Stimulated activated effector memory CD8-positive, alpha-beta T cell treated with anti-CD3 and anti-CD28 coated beads, Interleukin-12 subunit alpha, Interleukin-12 subunit beta, amount 100 ng/mL, for 72 hours (primary cell): ENCODE measurements around the gene DUSP6.
A peak's percentile ranks its signal among the peaks of the same experiment; 100 is the strongest.

Experiments
- ATAC-seq: fragments of 150-1000 bp; cut with Tn5 transposase; 2 replicates; pipeline ENCODE4 v1.10.0; 2021
- DNase-seq, 2 donors: peaks; one replicate each; pipeline ENCODE4 v3.0.0; 2021 to 2022; ENCODE audit warnings: low spot score in 2 of 2
- H3K27ac Mint-ChIP-seq: one replicate; pipeline ENCODE4 v1.8.0; 2022; ENCODE audit warnings: mild to moderate bottlenecking, mixed read lengths
- H3K36me3 Mint-ChIP-seq: one replicate; pipeline ENCODE4 v1.8.0; 2022; ENCODE audit warnings: mild to moderate bottlenecking, mixed read lengths
- H3K4me1 Mint-ChIP-seq: one replicate; pipeline ENCODE4 v1.8.0; 2022; ENCODE audit warnings: mixed read lengths
- H3K4me3 Mint-ChIP-seq: one replicate; pipeline ENCODE4 v1.8.0; 2022; ENCODE audit warnings: mild to moderate bottlenecking, mixed read lengths
- H3K9me3 Mint-ChIP-seq: one replicate; pipeline ENCODE4 v1.8.0; 2022; ENCODE audit warnings: mixed read lengths

The DUSP6 gene

DNA sequence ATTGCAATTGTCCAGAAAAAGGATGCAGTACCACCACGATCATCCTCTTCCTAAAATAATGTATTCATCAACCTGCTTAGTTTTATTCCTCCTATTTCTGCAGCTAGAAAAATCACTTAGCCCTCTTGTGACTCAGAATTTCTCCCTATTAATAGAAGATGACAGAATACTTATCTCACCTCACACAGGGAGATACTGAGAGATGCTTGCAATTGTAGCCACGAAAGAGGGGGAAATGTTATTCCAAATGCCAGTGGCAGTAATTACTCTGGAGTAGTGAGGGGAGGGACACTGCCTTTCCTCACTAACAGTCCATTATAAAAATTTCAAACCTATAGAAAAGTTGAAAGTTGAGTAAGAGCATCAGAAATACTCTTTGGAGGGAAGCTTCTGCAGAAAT lies 11.8 kb upstream of the DUSP6 start:
- Mint-ChIP-seq H3K4me1 (peaks cover 10% of the 10 kb centered on the region), H3K27ac (no peak overlapping the region), H3K4me3 (no peak overlapping the region), H3K36me3 (no peaks in the 10 kb centered on the region), H3K9me3 (no peaks in the 10 kb centered on the region)
- ATAC-seq: no peak
- DNase-seq: no peak

GRCh38 chr12:89363582-89363981 lies 11.3 kb upstream of the DUSP6 start:
- Mint-ChIP-seq H3K27ac (peak overlapping the region; percentile 86), H3K4me3 (peak overlapping the region; percentile 27), H3K36me3 (no peaks in the 10 kb centered on the region), H3K4me1 (peaks cover 10% of the 10 kb centered on the region), H3K9me3 (no peaks in the 10 kb centered on the region)
- DNase-seq: no peak
- ATAC-seq: no peak

- Mint-ChIP-seq H3K36me3 (no peaks in the 10 kb centered on the region), H3K4me3 (peak overlapping the region; percentile 27), H3K9me3 (no peaks in the 10 kb centered on the region), H3K4me1 (peaks cover 10% of the 10 kb centered on the region), H3K27ac (peak overlapping the region; percentile 86)
- ATAC-seq (peak; percentile 97), DNase-seq (no peak)
These were observed 10.8 kb upstream of the DUSP6 start for GRCh38 chr12:89363084-89363483.

- H3K4me1 Mint-ChIP-seq: peaks cover 21% of the 10 kb centered on the region
- no peak for DNase-seq
- no peak overlapping the region for H3K4me3 Mint-ChIP-seq
- ATAC-seq: no peak
- no peak overlapping the region for H3K27ac Mint-ChIP-seq
- H3K9me3 Mint-ChIP-seq: no peaks in the 10 kb centered on the region
- peaks cover under 1% of the 10 kb centered on the region for H3K36me3 Mint-ChIP-seq
These were observed 7.3 kb upstream of the DUSP6 start for GRCh38 chr12:89359615-89360014.

DNA sequence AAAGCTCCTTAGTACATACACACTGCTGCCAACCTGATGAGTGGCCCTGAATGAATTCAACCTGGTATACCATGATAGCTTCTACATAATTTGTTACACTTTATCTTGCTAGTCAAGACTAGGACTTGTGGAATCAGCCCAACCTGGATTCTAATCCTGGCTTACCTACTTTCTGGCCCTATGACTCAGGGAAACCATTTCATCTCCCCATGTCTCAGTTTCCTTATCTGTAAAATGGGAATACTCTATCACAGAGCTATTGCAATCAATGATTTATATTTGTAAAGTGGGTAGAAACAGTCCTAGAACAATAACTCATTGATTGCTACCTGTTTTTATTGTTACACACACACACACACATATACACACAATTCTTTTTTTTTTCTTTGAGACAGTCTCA lies 6.5 kb upstream of the DUSP6 start:
- Mint-ChIP-seq H3K27ac (no peak overlapping the region), H3K4me3 (no peak overlapping the region)
- no peak for ATAC-seq

GRCh38 chr12:89357297-89357730 lies 5.0 kb upstream of the DUSP6 start:
- no peak overlapping the region for H3K27ac Mint-ChIP-seq
- ATAC-seq: no peak
- peaks cover 19% of the 10 kb centered on the region for H3K4me1 Mint-ChIP-seq
- no peak for DNase-seq
- peaks cover 17% of the 10 kb centered on the region for H3K36me3 Mint-ChIP-seq
- H3K4me3 Mint-ChIP-seq: no peak overlapping the region
- H3K9me3 Mint-ChIP-seq: no peaks in the 10 kb centered on the region

More for the DNA sequence above, 6.5 kb upstream of the DUSP6 start:
- Mint-ChIP-seq H3K4me1 (peaks cover 24% of the 10 kb centered on the region), H3K36me3 (peaks cover 8% of the 10 kb centered on the region), H3K9me3 (no peaks in the 10 kb centered on the region)
- no peak for DNase-seq

DNA sequence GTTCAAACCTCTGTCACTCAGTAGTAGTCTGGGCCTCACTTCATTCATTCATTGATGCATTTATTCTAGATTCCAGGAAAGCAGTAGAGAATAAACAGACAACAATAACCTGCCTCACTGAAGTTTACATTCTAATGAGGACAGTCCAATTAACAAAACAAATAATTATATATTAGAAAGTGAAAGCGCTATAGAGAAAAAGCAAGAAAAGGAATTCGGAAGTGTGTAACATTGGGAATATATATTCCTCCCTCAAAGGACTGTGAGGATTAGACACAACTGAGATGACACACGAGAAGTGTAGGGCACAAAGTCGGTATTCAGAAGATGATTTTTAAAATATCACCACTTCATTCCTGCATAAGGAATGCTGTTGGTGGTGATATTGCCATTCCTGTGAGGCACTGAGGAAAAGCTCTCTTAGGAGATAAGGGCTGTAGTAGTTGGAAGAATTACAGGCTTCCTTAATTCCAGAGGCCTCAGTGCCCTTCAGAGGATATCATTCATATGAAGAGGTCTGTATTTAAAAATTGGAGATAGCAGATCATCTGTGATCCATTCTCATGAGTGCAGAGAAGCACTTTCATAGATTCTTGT lies 3.9 kb upstream of the DUSP6 start:
- H3K9me3 Mint-ChIP-seq: no peaks in the 10 kb centered on the region
- H3K4me3 Mint-ChIP-seq: no peak overlapping the region
- peaks cover 20% of the 10 kb centered on the region for H3K4me1 Mint-ChIP-seq
- H3K27ac Mint-ChIP-seq: no peak overlapping the region
- peaks cover 28% of the 10 kb centered on the region for H3K36me3 Mint-ChIP-seq
- no peak for DNase-seq
- no peak for ATAC-seq

DNA sequence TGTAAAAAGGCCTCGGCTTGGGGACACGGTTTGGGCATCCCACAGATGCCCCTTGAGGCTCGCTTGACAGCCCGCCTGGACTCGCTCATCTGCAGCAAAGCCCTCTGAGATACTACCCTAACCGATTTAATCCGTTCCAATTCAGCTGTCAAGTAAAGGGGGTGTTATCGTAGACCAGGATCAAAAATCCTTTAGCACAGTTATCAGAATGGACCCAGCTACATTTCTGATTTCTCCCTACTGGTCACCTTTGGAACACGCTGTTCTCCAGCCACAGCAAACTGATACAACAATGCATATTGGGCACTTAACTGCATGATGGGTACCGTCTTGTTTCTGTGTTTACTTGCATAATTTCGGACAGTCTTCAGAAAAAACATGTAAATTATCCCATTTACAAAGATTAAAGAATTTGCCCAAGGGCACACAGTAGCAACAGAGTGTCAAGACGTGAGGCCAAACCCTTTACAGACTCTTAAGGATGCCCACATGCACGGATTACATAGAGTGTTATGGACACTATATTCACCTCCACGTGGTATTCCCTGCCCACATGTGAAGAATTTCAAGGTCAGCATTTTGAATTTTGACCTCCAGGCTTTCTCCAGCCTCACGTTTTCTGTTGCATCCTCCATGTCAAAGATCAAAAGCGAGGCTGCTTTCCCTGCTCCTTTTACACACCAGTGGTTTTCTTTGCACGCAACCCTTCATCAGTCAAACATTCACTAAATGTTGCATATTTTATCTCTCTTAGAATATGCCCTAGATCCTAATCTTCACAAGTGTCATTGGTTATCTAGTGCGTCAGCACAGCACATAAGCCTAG lies 3.2 kb upstream of the DUSP6 start:
- DNase-seq: no peak
- H3K36me3 Mint-ChIP-seq: peaks cover 35% of the 10 kb centered on the region
- peak overlapping the region; percentile 86 for H3K4me3 Mint-ChIP-seq
- ATAC-seq: no peak
- peaks cover 20% of the 10 kb centered on the region for H3K4me1 Mint-ChIP-seq
- no peaks in the 10 kb centered on the region for H3K9me3 Mint-ChIP-seq
- no peak overlapping the region for H3K27ac Mint-ChIP-seq

DNA sequence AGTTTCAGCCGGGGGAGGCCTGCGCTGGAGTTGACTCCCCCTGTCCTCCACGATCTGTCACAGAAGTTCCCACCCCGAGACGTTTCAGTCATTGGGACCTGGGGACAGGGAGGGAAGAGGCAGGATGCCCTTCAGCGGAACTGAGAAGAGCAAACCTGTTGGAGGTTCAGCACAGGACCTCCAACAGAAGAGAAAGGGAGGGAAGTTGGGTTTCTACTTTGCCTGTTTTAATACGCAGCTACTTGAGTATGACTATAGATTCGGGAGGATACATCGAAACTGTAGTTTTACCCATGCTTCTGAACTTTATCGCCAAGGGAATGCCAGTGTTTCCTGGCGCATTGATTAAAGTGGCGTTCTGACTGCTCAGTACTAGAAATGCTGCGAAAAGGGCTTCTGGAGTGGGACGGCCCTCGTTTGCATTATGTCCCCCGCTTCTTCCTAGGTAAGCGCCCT lies 2.3 kb upstream of the DUSP6 start:
- no peaks in the 10 kb centered on the region for H3K9me3 Mint-ChIP-seq
- H3K36me3 Mint-ChIP-seq: peaks cover 43% of the 10 kb centered on the region
- ATAC-seq (no peak), DNase-seq (no peak)
- H3K4me3 Mint-ChIP-seq: peak overlapping the region; percentile 86
- H3K4me1 Mint-ChIP-seq: peaks cover 22% of the 10 kb centered on the region
- peak overlapping the region; percentile 91 for H3K27ac Mint-ChIP-seq

- Mint-ChIP-seq H3K9me3 (no peaks in the 10 kb centered on the region), H3K27ac (peak overlapping the region; percentile 91), H3K36me3 (peaks cover 49% of the 10 kb centered on the region), H3K4me1 (peaks cover 28% of the 10 kb centered on the region), H3K4me3 (peak overlapping the region; percentile 86)
- ATAC-seq (peak; percentile 60), DNase-seq (peak; percentile 66 to 87)
These were observed 1.7 kb upstream of the DUSP6 start for GRCh38 chr12:89353823-89354611.

GRCh38 chr12:89353188-89353822 lies 1.0 kb upstream of the DUSP6 start:
- peak overlapping the region; percentile 86 for H3K4me3 Mint-ChIP-seq

GRCh38 chr12:89352242-89352491 lies 134 bp downstream of the DUSP6 start:
- ATAC-seq: no peak
- Mint-ChIP-seq H3K27ac (peak overlapping the region; percentile 91), H3K36me3 (peaks cover 68% of the 10 kb centered on the region), H3K4me1 (peaks cover 46% of the 10 kb centered on the region), H3K9me3 (no peaks in the 10 kb centered on the region), H3K4me3 (peak overlapping the region; percentile 86)
- no peak for DNase-seq

More at GRCh38 chr12:89353188-89353822, 1.0 kb upstream of the DUSP6 start:
- DNase-seq (peak; percentile 43 to 83), ATAC-seq (peak; percentile 42)
- H3K4me1 Mint-ChIP-seq: peaks cover 35% of the 10 kb centered on the region
- peaks cover 57% of the 10 kb centered on the region for H3K36me3 Mint-ChIP-seq
- H3K9me3 Mint-ChIP-seq: no peaks in the 10 kb centered on the region
- peak overlapping the region; percentile 91 for H3K27ac Mint-ChIP-seq

DNA sequence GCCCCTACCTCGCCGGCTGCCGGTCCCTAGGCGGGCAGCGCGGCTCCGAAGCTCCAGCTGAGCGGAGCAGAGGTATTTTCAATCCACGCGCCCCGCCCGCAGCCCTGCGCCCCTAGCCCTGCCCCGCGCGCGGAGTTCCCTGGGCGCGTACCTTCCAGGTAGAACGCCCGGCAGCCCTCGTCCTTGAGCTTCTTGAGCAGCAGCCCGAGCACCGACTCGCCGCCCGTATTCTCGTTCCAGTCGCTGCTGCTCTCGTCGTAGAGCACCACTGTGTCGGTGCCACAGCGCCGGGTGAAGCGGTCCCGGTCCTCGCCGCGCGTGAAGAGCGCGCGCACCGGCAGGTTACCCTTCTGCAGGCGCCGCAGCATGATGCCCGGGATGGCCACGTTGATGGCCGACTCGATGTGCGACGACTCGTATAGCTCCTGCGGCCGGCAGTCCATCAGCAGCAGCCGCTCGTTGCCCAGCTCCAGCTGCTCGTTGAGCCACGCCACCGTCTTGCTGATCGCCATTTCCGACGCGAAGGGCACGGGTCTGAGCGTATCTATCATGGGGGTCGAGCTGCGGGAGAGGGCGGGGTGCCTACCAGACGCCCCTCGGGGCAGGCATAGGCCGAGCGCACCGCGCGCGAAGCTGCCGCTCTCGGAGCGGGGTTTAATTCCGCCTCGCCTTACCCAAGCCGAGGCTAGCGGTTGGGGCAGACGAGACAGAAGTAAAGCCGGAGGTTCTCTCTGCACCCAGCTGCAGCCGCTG lies 636 bp downstream of the DUSP6 start:
- Mint-ChIP-seq H3K4me3 (peak overlapping the region; percentile 86), H3K4me1 (peaks cover 48% of the 10 kb centered on the region), H3K36me3 (peaks cover 73% of the 10 kb centered on the region), H3K9me3 (no peaks in the 10 kb centered on the region), H3K27ac (peak overlapping the region; percentile 91)
- peak in 1 of 2 donors; percentile 84 for DNase-seq
- peak; percentile 44 for ATAC-seq

GRCh38 chr12:89350630-89351488 lies 1.4 kb downstream of the DUSP6 start:
- Mint-ChIP-seq H3K27ac (peak overlapping the region; percentile 91), H3K9me3 (no peaks in the 10 kb centered on the region), H3K36me3 (peaks cover 79% of the 10 kb centered on the region), H3K4me3 (peak overlapping the region; percentile 86), H3K4me1 (peaks cover 56% of the 10 kb centered on the region)
- no peak for ATAC-seq
- DNase-seq: peak in 1 of 2 donors; percentile 62
